Middle frontal gyrus (tissue), 1 donor: ENCODE measurements around the gene SCMH1.

Experiments used
- DNase-seq: peaks from one replicate; pipeline ENCODE4 v3.0.0-alpha.2; 2015; ENCODE audit warnings: low spot score; ENCODE audit errors: extremely low spot score

The SCMH1 gene

GRCh38 chr1:41101950-41102607, 140.0 kb downstream of the SCMH1 start:
- DNase-seq = no peak

GRCh38 chr1:41101076-41101475, 141.0 kb downstream of the SCMH1 start:
- no peak for DNase-seq

- DNase-seq = no peak
Observed at GRCh38 chr1:41100170-41100569, 141.9 kb downstream of the SCMH1 start.

GRCh38 chr1:41098730-41099460, 143.2 kb downstream of the SCMH1 start:
- no peak for DNase-seq

GRCh38 chr1:41097105-41097504, 145.0 kb downstream of the SCMH1 start:
- DNase-seq = no peak

- no peak for DNase-seq
Observed at GRCh38 chr1:41093826-41094225, 148.3 kb downstream of the SCMH1 start.

GRCh38 chr1:41086921-41087320, 155.2 kb downstream of the SCMH1 start:
- DNase-seq = no peak

- DNase-seq = no peak
Observed at GRCh38 chr1:41078616-41079015, 163.5 kb downstream of the SCMH1 start.

GRCh38 chr1:41078193-41078592, 163.9 kb downstream of the SCMH1 start:
- no peak for DNase-seq

- no peak for DNase-seq
Observed at GRCh38 chr1:41073971-41074370, 168.1 kb downstream of the SCMH1 start.

- peak; percentile 14 for DNase-seq
Observed at GRCh38 chr1:41072051-41072450, 170.1 kb downstream of the SCMH1 start.

- no peak for DNase-seq
Observed at GRCh38 chr1:41056907-41057306, 185.2 kb downstream of the SCMH1 start.

- no peak for DNase-seq
Observed at GRCh38 chr1:41053316-41053715, 188.8 kb downstream of the SCMH1 start.

GRCh38 chr1:41051022-41051421, 191.1 kb downstream of the SCMH1 start:
- no peak for DNase-seq

GRCh38 chr1:41048540-41048939, 193.6 kb downstream of the SCMH1 start:
- no peak for DNase-seq

GRCh38 chr1:41046347-41046775, 195.7 kb downstream of the SCMH1 start:
- no peak for DNase-seq

- DNase-seq = no peak
Observed at GRCh38 chr1:41045740-41046139, 196.4 kb downstream of the SCMH1 start.

GRCh38 chr1:41044187-41044586, 197.9 kb downstream of the SCMH1 start:
- no peak for DNase-seq

GRCh38 chr1:41041614-41042270, 200.4 kb downstream of the SCMH1 start:
- no peak for DNase-seq

- no peak for DNase-seq
Observed at GRCh38 chr1:41038110-41038509, 204.0 kb downstream of the SCMH1 start.

- DNase-seq = no peak
Observed at GRCh38 chr1:41037116-41037903, 204.8 kb downstream of the SCMH1 start.

GRCh38 chr1:41033272-41033671, 208.8 kb downstream of the SCMH1 start:
- no peak for DNase-seq
